HepG2 (cell line): ENCODE results near the gene RAD18. TPM values are rescaled to one million over a fixed set of nuclear protein-coding genes. Genes with fewer than 3 reads are reported as not detected.
A peak's percentile ranks its signal among the peaks of the same experiment; 100 is the strongest.

ENCODE experiments used
- DRAP1 ChIP-seq: IDR thresholded peaks from 2 replicates; pipeline ENCODE4 v1.6.1; 2016; ENCODE audit warnings: missing genetic modification reagents, missing compliant biosample characterization
- FOSL1 ChIP-seq: sonication (generic); formaldehyde crosslinking; IDR thresholded peaks from 2 replicates; pipeline ENCODE4 v1.9.0; 2021; ENCODE audit warnings: missing genetic modification reagents, borderline replicate concordance
- FOXJ3 ChIP-seq: sonication (generic); formaldehyde crosslinking; IDR thresholded peaks from 2 replicates; pipeline ENCODE4 v1.4.0; 2020; ENCODE audit warnings: missing genetic modification reagents, mild to moderate bottlenecking, borderline replicate concordance
- GMEB1 ChIP-seq: sonication (generic); formaldehyde crosslinking; IDR thresholded peaks from 2 replicates; pipeline ENCODE4 v1.5.1; 2020; ENCODE audit warnings: missing genetic modification reagents, mild to moderate bottlenecking, borderline replicate concordance
- KAT8 ChIP-seq: IDR thresholded peaks from 2 replicates; pipeline ENCODE4 v1.6.1; 2016; ENCODE audit warnings: missing genetic modification reagents, missing compliant biosample characterization
- KIAA2018 ChIP-seq: sonication (generic); formaldehyde crosslinking; IDR thresholded peaks from 2 replicates; pipeline ENCODE4 v1.5.0; 2020; ENCODE audit warnings: mild to moderate bottlenecking, missing genetic modification reagents, borderline replicate concordance
- KLF16 ChIP-seq, 2 experiments: sonication (generic) in 1 of 2; formaldehyde crosslinking in 1 of 2; IDR thresholded peaks; 2 replicates each; pipeline versions ENCODE4 v1.6.1 to v1.8.0; 2016 to 2023; ENCODE audit warnings: missing genetic modification reagents in 2 of 2, missing compliant biosample characterization in 1 of 2
- MTF1 ChIP-seq: sonication (generic); formaldehyde crosslinking; IDR thresholded peaks from 2 replicates; pipeline ENCODE4 v1.5.0; 2020; ENCODE audit warnings: missing genetic modification reagents
- NCOR1 ChIP-seq: fragments of 200-600 bp; sonication (generic); IDR thresholded peaks from 2 replicates; pipeline ENCODE4 v1.7.0; 2017; ENCODE audit warnings: antibody characterized with exemption, low read length, borderline replicate concordance
- NFE2L1 ChIP-seq: sonication (generic); formaldehyde crosslinking; IDR thresholded peaks from 2 replicates; pipeline ENCODE4 v1.4.0; 2020; ENCODE audit warnings: missing genetic modification reagents, mild to moderate bottlenecking, borderline replicate concordance
- RAD51 ChIP-seq: fragments of 450-650 bp; IDR thresholded peaks from 2 replicates; pipeline ENCODE4 v1.6.1; 2016; ENCODE audit warnings: borderline replicate concordance
- ZMYM4 ChIP-seq: sonication (generic); formaldehyde crosslinking; IDR thresholded peaks from 2 replicates; pipeline ENCODE4 v1.8.1; 2023; ENCODE audit warnings: mild to moderate bottlenecking, missing genetic modification reagents
- ZNF644 ChIP-seq: IDR thresholded peaks from 2 replicates; pipeline ENCODE4 v1.6.1; 2016; ENCODE audit warnings: low read depth
- ZNF710 ChIP-seq: sonication (generic); formaldehyde crosslinking; IDR thresholded peaks from 2 replicates; pipeline ENCODE4 v1.5.0; 2020; ENCODE audit warnings: mild to moderate bottlenecking, missing genetic modification reagents, borderline replicate concordance
- ZNF713 ChIP-seq: sonication (generic); formaldehyde crosslinking; IDR thresholded peaks from 2 replicates; pipeline ENCODE4 v1.4.0; 2020; ENCODE audit warnings: mild to moderate bottlenecking, missing genetic modification reagents
- polyA plus RNA-seq, 8 experiments: library from polyadenylated mRNA; depleted of rRNA in 3 of 8; stranded (reverse) in 7 of 8; unstranded in 1 of 8; fragments of >200 nt; fragmentation: Illumina TruSeq in 4 of 8; extraction: Trizol in 4 of 8; gene quantifications; 2 replicates each; pipeline versions ENCODE4 v1.2.1 to v1.2.3, GENCODE V29; 2011 to 2016; ENCODE audit warnings: low read depth in 4 of 8, missing spikeins in 1 of 8, mixed read lengths in 1 of 8; ENCODE audit not compliant: insufficient read depth in 1 of 8
- total RNA-seq, 5 experiments: library from RNA; depleted of rRNA; stranded (reverse); fragments of >200 nt; fragmentation: Illumina TruSeq; extraction: Trizol; gene quantifications; 2 replicates each; pipeline ENCODE4 v1.2.3, GENCODE V29; 2016; ENCODE audit warnings: low read depth in 1 of 5

RAD18 gene
- total and polyA plus RNA-seq, 2 of the 13 experiments (the other 11 are each of a cell fraction or from before 2014, with no cell fraction given): 5.9 to 20.7 TPM

GRCh38 chr3:8981700-8982099 is 18.4 kb upstream of the RAD18 start (continued):
- TF ChIP-seq ZNF644 (CRISPR knock-in tag) (0 out of 2 replicates have a peak, but pooled peaks have one; percentile 14), FOXJ3 (CRISPR knock-in tag) (0 out of 2 replicates have a peak, but pooled peaks have one; percentile 7), KAT8 (CRISPR knock-in tag) (no peak), DRAP1 (CRISPR knock-in tag) (no peak), KLF16 (CRISPR knock-in tag; IDR thresholded peaks at IDR 0.05) (0 out of 4 replicates have a peak, but pooled peaks of 1 of the 2 experiments have one; percentile 27), ZMYM4 (CRISPR knock-in tag) (no peak), FOSL1 (CRISPR knock-in tag) (no peak), NFE2L1 (CRISPR knock-in tag) (no peak), MTF1 (CRISPR knock-in tag) (no peak), GMEB1 (CRISPR knock-in tag) (no peak), NCOR1 (peak; percentile 94; the same call in 1 of the 2 replicates), KIAA2018 (CRISPR knock-in tag) (no peak), ZNF710 (CRISPR knock-in tag) (no peak), RAD51 (no peak), ZNF713 (CRISPR knock-in tag) (no peak)
